ENCODE results near the gene DNAAF1.

GRCh38 chr16:84155226-84155625, 10.1 kb downstream of the DNAAF1 start:
- TF ChIP-seq CTCF (IDR thresholded peaks at IDR 0.05): no peak
- TF ChIP-seq POLR2A (IDR thresholded peaks at IDR 0.05): no peak
